ENCODE data around the gene TENM4.

TENM4 gene

DNA sequence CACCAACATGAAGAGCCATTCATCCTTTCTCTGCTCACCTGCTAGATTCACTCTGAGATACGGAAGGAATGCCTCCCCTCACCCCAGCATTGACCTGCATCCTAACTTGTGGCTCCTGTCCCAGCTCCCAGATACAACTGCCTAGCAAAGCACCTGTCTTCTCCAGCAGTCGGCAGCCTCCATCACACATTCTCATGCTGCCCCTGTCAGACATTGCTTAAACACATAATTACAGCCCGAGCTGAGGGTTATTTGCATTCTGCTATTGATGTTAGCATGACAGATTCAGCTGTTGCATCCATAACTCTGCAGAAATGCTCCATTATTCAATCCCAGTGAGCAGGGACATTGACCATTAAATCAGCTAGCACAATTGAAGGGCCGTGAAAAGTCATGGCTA, 681.8 kb downstream of the TENM4 start:
- no peak for DNase-seq

DNA sequence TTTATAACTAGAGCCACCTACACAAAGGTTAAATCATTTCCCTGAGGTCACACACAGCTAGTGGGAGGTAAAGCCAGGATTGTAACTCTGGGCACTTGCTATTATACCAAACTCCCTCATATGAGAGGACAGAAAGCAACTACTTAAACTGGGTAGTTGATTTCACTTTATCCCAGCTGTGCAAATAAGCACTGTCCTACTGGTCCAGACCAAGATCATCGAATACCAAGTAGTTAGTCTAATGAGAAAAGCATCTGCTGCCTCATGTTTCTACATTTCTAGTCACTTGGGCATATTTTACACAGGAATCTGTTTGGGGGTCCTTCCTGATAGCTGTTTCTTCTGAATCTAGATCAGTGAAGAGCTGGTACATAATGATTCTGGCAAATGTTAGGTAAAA, 687.5 kb downstream of the TENM4 start:
- no peak for DNase-seq

DNA sequence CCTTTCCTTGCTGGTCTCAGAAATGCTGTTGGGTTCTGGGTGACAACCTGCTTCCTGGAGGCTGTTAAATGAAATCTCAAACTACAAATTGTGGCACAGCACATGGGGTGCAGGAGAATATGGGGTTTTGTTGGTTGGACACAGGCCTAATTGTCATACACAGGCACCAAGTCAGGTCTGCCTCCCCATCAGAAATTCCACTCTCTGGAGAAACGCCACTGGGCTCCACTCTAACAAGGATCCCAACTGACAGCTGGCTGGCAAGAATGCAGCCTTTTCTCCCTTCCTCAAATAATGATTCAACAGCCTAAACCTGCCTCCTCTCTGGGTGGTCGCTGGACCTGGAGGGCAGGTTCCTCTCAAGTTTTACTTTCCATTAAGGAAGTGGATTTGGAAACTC, 688.3 kb downstream of the TENM4 start:
- no peak for DNase-seq

DNA sequence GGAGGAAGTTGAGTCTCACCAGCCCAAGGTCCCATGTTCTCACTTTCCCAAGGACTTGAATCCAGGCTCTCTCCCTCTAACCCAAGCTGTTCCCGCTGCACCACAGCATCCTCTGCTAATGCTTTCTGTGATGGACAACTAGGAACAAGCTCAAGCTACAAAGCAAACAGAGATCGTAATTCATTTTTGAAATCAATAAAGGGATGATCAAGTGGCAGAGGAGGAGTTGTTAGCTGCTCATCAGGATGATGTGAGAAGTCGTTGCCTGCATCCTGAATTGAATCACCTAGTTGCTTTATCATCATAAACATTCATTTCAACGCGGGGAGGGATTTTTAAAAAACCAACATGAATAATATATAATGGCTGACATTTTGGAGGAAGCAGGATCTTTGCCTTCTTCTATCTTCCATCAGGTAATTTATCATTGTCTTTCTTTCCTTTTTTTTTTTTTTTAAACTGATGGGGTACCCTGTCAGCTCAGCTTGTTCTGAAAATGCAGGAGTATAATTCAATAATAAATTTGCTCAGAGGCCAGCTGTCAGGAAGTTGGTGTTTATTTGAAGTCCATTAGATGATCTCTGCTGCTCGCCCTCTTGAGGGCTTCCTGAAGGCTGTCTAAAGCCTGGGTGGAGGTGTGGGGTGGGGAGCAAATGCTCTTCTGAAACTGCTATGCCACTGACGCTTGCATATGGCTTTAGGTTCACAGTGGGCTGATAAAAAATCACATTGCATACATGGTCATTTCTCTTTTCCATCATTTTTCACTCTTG, 691.7 kb downstream of the TENM4 start:
- no peak for DNase-seq

DNA sequence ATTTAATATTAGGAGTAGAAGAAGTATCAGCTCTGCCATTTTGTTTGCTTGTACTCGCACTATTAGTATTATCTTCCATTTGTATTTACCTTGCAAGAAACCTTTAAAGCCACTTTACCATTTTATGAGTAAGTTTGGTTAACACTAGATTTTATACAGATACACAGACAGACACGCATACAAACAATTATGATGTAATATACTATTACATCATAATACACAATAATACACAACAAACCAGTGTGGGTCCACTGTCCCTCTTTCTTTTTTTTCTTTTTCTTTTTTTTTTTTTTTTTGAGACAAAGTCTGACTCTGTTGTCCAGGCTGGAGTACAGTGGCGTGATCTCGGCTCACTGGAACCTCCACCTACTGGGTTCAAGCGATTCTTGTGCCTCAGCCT, 695.9 kb downstream of the TENM4 start:
- no peak for DNase-seq

DNA sequence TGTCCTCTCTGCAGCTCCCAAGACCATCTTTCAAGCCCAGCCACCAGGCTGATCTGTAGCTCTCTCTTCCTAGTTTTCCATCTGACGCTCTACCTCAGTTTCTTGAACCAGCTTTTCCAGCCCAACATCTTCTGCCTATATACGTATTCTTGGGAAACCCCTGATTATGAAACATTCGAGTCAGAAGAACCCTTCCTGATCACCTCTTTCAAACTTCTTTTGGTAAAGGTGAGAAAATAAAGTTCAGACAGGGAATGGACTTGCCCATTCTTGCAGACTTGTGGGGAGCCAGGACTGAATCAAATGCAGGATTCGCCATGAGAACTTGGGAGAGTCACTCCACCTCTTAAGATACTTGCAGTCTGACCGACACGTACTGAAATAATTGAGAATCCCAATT, 696.6 kb downstream of the TENM4 start:
- DNase-seq, result no peak

DNA sequence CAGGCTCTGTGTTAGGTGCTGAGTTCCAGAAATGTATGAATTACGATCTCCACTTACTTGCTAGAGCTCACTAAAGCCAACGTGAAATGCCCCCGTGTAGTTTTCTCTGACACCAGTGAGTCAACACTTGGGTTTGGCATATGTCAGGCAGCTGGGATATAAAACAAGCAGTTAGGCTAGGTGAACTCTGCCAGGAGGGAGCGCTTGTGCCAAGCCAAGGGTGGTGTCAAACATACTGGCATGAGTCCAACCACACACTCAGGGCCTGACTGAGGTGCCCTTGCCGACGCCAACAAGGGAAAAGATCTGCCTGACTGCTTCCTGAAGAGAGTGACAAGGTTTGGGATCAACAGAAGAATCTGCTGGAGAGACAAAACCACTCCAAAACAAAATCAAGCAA, 698.4 kb downstream of the TENM4 start:
- DNase-seq, result no peak

DNA sequence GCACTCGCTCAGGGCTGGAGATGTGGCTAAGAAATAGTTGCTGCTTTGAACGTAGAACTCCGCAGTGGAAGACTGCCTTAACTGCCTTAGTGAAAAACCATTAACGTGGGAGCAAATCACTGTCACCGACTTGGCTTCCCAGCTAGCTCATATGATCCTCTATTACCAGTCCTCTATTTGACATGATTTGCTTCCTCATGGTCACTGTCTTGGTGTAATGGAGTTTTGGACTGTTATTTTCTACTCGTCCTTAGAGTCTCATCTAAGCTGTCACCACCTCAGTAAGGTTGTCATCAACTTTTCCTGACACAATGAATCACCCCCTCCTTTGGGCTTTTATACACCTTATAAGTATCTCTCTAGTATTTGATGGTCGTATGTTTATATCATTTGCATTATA, 699.1 kb downstream of the TENM4 start:
- no peak for DNase-seq

DNA sequence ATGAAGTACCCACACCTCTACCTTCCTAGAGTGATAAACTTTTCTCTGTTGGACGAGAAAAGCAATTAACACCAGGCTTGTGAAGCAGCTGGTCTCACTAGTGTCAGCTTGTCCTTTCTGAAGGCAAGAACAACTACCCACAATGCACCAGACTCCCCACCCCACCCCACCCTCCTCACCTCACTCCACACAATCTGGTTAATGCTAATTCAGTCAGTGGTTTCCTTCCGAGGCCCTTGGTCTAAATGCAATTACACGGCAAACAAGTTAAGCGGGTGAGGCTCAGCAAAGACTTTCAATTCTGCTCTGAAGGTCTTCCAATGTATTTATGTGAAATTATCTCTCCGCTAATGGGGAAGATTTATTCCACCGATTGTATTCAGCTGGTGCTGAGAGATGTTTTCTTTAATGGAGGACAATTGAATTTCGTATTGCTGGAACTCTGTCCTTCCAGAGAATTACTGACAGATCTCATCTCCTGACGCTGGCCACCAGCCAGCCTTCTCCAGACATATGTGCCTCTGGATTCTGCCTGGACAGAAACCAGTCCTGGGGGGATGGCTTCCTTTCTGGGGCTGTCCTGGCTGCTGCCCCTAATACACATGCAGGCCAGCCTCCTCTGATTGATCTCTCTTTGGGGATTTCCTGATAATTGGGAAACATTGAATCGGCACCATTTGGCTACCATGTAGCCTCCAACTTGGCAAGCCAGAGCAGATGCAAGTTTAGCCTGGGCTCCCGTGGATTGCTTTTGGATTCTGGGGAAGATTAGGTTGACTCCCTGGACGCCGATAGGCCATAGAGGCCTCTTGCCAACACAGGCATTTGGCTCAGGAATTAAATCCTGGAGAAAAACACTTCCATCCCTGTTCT, 700.4 kb downstream of the TENM4 start:
- DNase-seq, result no peak

DNA sequence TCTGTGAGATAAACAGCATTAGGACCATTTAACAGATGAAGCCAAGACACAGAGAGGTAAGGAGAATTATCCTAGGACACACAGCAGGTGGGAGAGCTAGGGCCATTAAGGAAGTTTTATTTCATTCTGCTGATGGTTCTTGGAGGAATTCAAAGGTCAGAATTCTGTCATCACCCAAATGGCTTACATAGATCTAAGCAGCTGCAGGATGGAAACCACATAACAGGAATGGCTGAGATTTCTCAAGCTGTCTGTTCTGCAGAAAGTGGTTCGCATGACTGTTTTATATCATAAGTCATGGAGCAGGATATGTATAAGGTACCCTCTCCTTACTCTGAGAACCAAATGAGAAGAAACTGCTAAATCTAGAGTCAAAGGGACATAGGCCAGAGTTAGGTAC, 702.9 kb downstream of the TENM4 start:
- no peak for DNase-seq

DNA sequence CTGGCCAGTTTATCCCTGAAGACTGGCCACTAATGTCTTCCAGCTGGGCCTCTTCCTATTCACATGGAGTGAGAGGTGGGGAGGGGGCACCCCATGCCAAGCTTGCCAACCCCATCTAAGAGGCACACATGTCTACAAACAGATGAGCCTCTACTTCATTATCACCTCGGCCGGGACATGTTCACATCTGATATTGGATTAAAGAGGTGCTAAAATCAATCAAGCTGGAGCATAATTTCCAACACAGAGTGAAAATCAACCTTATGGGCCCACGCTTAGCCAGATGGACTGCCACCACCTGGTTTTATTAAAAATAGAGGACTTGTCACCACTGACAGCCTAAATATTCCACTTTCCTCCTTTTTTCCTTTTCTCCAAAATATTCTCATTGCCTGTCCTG, 703.5 kb downstream of the TENM4 start:
- DNase-seq, result no peak

DNA sequence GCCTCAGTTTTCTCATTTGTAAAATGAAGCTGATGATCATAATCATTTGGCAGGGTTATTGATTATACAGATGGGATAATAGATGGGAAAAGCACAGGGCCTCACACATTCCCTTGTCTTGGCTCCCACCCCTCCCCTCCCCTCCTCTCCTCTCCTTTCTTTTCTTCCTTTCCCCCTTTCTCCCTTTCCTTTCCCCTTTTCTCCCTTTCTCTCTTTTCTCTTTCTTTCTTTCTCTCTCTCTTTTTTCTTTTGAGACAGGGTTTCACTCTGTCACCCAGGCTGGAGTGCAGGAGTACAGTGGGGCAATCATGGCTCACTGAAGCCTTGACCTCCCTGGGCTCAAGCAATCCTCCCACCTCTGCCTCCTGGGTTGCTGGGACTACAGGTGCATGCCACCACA, 705.1 kb downstream of the TENM4 start:
- no peak for DNase-seq

DNA sequence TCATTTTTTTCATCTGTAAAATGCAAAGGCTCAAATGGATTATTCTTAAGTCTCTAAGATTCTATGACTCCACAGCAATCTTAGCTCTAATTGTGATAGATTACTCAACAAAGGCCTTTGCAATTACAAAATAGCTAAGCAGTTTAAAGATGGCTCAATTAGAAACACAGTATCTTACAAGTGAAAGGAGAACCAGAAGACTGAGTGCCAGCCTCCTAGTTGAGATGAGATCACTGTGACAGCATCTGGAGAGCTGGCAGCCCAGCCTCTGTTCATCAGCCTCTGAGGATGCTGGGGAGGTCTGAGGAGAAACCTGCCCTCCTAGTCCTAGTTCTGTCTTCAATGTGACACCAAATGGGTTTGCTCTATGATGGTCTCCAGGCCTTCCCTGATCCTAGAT, 707.8 kb downstream of the TENM4 start:
- no peak for DNase-seq

DNA sequence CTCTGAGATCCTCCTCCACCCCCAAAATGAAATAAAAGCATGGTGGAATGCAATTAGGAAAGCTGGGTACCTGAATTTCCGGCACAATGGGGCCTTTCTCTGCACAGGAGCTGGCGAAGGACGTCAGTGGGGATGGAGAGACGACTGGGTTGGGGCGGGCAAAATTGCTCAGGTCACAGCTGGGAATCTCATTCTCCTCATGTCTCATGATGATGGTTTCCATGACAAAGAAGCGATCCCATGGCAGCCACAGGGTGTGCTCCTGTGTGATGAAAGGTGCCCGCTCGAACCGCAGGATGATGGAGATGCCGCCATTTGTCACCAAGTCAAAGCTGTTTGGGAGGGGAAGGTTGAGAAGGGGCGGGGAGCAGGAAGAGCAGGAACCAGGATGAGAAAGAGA, 708.6 kb downstream of the TENM4 start:
- DNase-seq, result no peak

DNA sequence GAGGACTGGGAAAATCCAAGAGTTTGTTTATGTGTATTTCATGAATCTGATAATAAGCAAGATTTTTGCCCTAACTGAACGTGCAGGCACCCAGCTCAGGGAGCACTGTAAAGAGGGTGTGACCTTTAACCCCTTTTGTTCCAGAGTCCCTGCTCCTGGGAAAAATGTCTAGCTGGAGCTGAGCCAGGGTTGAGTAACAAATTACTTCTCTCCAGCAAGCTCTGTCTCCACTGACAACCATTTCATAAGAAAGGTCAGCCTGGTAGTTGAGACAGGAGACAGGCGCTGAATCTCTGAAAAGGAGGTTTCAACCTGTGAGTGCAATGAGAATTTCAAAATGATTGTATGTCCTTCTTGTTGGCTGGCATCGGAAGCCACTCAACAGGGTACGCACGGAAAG, 709.8 kb downstream of the TENM4 start:
- no peak for DNase-seq

DNA sequence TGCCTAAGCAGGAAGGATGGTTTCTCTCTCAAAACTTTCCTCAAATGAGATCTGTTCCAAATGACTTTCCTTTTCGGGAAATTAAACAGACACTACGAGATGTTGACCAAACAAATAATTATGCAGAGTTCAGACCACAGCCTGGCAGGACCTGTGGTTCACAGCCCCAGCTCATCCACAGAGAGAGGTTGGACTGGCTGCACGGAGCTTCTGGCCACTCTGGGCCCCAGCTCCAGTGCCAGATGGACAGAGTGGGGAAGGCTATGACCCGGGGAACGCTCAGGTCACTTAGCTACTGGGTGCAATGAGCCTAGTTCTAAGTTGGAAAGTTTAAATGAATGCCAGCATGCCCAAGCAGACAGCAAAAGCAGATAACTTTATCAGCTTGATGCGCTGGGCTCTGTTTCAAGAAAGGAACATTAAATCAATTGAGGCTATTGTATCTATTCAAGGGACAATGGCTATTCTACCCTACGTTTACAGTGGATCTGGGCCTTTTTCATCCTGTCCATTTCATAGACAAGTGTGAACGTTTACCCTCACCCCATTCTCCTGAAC, 710.5 kb downstream of the TENM4 start:
- DNase-seq, result no peak

DNA sequence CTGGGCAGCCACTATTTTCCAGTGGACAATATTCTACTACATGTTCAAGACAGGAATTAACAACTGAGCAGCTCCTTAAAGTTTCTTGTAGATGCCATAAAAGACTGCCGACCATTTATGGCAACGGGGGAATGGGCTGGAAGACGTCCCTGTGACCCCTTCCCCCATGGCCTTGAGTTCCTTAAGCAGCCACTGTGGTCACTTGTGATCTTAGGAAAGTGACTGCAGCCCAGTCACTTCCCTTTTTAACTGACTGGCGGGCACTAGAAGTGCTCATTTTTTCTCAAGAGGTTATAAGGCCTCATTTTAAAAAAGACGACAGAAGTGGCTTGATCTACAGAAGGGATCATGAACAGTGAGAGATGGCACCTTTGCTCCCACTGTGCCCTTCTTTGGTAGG, 713.0 kb downstream of the TENM4 start:
- no peak for DNase-seq

DNA sequence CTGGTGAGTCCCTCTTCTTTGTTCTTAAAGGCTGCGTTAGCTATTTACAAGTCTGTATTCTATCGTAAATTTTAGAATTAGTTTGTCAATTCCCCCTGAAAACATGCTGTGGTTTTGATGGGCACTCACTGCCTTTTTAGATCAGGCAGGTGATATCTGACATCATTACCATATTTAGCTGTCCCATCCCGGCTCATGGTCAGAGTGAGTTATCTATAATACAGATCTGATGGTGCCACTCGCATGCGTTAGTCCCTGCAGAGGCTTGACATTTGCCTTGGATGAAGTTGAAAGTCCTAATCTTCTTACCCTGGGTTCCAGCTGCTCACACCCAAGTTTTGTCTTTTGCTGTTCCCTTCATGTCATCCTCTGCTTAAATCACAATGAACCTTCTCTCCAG, 715.6 kb downstream of the TENM4 start:
- no peak for DNase-seq

DNA sequence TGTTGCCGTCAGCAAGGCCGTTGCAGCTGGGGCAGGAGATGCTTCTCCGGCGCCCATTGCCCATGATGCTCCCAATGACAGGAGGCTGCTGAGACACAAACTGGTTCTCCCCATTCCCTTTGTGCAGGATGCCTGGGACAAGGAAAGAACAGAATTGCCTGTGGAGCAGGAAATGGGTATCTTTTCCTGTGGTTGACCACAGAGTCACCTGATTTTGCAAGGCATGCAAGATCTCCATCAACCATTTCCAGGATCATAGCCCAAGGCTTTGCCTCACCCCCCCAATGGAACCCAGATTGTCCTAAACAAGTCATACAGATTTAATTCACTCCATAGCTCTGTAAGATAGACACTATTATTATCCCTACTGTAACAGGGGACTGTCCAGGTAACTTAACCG, 718.0 kb downstream of the TENM4 start:
- no peak for DNase-seq

DNA sequence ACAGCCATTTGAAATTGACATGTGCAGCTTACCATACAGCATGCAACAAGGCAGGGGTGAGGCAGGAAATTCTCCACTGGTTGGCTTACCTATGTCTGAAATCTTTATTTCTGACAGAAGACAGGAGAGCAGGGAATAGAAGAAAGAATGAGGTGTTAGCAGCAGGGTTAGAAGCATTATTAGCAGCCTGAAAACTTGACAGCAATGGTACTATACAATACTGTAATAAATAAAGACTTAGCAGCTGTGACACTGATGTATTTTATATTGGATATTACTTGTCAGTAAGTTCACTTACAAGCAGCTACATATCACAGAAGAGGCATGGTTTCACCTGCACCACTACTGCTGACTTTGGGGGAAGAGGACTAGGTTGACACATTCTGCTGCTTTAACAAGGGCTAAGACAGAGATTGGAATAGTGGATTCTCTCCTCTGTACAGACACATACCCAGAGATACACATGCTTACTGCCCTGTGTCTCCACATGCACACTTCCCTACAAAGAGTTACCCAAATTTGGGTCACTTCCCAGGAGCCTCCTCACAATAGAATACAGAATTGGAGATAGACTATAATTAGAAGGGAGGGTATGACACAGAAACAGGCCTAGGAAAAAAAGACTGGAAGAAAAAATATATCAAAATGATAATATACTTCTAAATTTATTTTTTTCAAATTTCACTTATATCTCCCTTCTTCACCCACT, 720.4 kb downstream of the TENM4 start:
- no peak for DNase-seq

DNA sequence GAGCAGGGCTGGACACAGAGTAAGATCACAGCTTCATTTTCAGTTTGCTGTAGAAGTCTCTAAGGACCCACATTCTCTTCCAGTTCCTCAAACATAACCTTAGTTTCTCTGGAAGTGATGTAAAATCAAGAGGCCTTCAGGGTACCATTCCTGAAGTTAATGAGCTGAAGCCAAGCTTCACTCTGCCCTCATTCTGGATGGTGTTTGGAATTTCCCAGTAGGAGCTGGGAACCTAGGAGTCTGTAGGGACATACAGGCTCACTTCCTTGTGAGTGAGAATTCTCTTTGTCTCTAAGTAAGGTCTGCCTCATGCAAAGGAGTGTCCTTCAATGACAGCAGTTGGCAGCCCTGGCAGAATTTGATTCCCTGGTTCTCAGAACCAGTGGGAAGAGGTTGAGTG, 723.8 kb downstream of the TENM4 start:
- DNase-seq, result no peak

DNA sequence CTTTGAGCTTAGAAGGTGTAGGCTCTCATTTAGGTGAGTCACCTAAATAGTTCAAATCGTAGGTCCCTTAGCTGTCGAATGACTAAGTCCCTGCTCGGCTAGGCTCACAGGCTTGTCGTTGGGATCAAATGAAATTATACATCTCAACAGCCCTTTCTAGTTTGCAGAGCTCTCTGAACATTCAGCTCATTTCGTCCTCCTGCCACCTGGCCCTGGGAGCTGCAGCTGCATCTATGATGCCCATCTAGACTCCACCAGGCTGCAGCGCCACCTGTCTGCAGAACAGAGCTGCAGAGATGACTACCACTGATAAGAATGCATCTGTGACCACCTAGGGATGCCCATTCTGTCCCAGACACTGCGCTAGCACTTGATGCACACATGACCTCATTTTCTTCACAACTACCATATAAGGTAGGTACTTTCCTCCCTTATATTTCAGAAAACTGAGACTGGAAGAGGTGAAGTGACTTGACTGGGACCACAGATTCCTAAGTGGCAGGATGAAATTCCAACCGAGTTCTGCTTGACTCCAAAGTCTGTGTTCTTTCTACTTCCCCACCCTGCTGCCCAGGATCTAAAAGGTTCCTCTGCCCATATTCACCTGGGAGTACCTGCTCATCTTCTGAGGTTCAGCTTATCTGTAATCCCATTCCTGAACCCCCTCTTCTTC, 725.1 kb downstream of the TENM4 start:
- no peak for DNase-seq

DNA sequence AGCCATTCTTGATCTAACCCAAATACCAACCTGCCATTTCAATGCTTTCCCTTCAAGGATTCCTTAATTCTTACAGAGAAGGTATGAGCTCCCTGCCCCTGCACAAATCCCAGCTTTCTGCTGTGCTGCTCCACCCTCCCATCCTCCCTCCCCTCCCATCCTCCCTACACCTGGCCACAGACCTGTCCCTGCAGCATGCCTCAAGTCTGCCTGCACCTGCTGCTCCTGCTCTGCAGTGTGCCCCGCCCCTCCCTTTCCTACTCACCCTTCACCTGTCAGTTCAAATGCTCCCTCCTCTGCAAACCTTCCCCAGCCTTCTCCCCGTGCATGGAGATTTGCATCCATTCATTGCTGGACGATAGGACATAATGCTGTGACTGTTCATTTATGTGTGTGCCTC, 726.3 kb downstream of the TENM4 start:
- no peak for DNase-seq
